Esophagus squamous epithelium (tissue), 4 donors: Measurements from ENCODE around the gene R3HCC1L.

ENCODE experiments used
- POLR2A ChIP-seq, 4 donors: fragments of 450-650 bp; IDR thresholded peaks; one replicate each; pipeline ENCODE4 v1.6.1; 2017; ENCODE audit warnings: antibody characterized with exemption in 4 of 4, mild to moderate bottlenecking in 4 of 4, moderate library complexity in 3 of 4
- TF ChIP-seq, protein P1 (sequence below), 6 experiments: fragments of 450-650 bp in 4 of 6; fragments of 200-600 bp in 2 of 6; sonication (generic) in 2 of 6; IDR thresholded peaks; one replicate each; pipeline ENCODE4 v1.5.1; 2016 to 2019; ENCODE audit warnings: antibody characterized with exemption in 6 of 6, mild to moderate bottlenecking in 4 of 6, moderate library complexity in 4 of 6

DNA sequence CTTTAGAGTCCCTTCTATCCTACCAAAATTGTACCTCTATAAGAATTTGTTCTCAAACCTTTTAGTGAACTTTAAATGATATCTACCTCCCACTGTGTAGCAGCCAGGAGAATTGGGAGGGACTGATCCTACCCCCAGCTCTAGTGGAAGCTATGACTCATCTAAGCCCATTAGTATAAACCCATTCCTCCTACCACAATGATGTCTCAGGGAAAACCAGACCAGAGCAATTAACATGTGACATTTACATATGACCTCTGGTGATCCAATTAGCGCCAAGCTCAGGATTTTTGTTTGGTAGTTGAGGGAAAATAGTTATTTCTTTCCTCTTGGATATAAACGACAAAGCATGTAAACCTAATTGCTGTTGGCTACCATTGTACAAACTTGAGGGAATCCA, 33.1 kb upstream of the R3HCC1L start:
- TF ChIP-seq, protein P1, sequence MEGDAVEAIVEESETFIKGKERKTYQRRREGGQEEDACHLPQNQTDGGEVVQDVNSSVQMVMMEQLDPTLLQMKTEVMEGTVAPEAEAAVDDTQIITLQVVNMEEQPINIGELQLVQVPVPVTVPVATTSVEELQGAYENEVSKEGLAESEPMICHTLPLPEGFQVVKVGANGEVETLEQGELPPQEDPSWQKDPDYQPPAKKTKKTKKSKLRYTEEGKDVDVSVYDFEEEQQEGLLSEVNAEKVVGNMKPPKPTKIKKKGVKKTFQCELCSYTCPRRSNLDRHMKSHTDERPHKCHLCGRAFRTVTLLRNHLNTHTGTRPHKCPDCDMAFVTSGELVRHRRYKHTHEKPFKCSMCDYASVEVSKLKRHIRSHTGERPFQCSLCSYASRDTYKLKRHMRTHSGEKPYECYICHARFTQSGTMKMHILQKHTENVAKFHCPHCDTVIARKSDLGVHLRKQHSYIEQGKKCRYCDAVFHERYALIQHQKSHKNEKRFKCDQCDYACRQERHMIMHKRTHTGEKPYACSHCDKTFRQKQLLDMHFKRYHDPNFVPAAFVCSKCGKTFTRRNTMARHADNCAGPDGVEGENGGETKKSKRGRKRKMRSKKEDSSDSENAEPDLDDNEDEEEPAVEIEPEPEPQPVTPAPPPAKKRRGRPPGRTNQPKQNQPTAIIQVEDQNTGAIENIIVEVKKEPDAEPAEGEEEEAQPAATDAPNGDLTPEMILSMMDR (IDR thresholded peaks at IDR 0.05) = no peak
- no peak for TF ChIP-seq POLR2A (IDR thresholded peaks at IDR 0.05)
